22Rv1 (cell line): ENCODE results near the gene PLTP.

ENCODE experiments used
- CTCF ChIP-seq: fragments of 450-650 bp; IDR thresholded peaks from 2 replicates; pipeline ENCODE4 v1.5.1; 2017; ENCODE audit warnings: mild to moderate bottlenecking
- ZFX ChIP-seq: fragments of 450-650 bp; IDR thresholded peaks from 2 replicates; pipeline ENCODE4 v1.6.1; 2017; ENCODE audit warnings: antibody characterized with exemption, borderline replicate concordance

- TF ChIP-seq CTCF (no peak), ZFX (no peak)
Measured at GRCh38 chr20:45899046-45899835, 12.7 kb downstream of the PLTP start.
